ENCODE measurements around the gene VMO1.

DNA sequence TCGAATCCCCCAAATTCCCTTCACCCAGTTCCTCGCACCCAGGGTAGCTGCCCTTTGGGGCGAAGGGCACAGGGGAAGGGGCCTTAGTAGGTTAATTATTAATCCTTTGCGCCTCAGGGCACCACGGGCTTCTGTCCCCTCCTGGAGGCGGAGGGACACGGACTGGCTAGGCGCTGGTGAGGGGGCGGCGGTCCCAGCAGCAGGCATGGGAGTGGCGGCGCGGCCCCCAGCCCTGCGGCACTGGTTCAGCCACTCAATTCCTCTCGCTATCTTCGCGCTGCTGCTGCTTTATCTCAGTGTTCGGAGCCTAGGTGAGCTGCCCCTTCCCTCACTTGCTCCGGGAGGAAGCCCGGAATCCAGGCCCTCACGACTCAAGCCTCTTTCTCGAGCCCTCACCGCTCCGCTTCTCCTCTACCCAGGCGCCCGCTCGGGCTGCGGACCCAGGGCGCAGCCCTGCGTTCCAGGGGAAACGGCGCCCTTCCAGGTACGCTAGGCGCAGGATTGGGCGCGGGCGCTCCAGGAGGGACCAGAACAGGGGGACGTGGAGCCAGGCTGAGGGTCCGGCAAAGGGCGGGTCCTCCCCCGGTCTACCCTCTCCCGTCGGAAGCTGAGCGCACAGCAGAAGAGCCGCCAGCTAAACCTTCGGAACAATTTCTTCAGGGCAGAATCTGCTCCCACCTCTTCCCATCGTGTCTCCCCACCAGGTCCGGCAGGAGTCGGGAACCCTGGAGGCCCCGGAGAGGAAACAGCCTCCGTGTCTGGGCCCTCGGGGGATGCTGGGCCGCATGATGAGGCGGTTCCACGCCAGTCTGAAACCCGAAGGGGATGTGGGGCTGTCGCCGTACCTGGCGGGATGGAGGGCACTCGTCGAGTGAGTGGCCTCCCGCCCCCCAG, 2.9 kb upstream of the VMO1 start, which contains the start of gene GLTPD2:
- TF ChIP-seq CTCF (IDR thresholded peaks at IDR 0.05) (no peak), POLR2A (IDR thresholded peaks at IDR 0.05) (no peak)
